GM21381 (cell line): Measurements from ENCODE around the gene ZBTB43.
"Not testable (repeated sequence)": the region's sequence is repeated elsewhere in the genome, so short reads cannot be mapped to it uniquely, and the experiment has no call there.

Experiments
- ATAC-seq: cut with Tn5 transposase; IDR thresholded peaks from one replicate; pipeline ENCODE4 v1.9.1; 2021; ENCODE audit warnings: mild to moderate bottlenecking, moderate library complexity; ENCODE audit not compliant: unreplicated experiment

Gene ZBTB43

DNA sequence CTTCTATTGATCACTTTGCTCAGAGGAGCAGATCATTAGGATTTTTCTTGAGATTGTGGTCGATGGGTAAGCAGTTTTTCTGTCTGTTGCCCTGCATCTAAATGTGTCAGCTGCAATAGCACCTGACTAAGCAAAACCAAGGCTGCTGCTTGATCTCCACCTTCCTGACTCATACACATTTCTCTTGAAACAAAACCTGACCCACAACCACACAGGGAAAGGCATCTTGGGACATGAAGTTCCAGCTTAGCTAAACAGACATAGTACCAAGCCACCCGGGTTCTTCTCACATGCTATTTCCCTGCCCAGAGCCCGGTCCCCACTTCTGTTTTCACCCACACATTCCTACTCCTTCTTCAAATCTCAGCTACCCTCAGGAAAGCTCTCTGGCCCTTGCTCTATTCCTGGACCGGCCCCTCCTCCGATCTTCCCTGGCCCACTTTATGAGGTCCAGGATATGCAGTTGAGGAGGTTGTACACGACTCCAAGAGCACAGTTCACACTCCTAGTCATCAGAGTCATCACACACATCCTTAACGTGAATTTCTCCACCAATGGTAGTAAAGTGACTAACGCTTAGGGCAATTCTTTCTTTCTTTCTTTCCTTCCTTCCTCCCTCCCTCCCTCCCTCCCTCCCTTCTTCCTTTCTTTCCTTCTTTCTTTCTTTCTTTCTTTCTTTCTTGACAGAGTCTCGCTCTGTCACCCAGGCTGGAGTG is 16.0 kb upstream of the ZBTB43 start:
- no peak for ATAC-seq

DNA sequence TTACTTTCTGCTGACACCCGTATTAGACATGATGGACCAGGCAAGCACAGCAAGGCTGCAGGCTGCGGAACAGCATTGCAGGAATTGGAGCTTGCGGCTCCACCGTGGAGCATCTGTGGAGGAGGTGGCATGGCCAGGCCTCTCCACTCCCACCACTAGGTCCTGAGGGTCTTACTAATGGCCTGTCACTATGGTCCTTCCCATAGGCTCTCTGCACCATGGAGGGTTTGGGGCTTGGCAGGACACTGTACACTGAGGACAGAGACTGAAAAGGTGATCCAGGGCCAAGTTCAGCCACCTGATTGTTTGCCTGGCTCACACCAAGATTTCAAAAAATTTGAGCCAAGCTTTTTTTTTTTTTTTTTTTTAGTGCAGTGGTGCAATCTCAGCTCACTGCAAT is 14.3 kb upstream of the ZBTB43 start:
- ATAC-seq = no peak

DNA sequence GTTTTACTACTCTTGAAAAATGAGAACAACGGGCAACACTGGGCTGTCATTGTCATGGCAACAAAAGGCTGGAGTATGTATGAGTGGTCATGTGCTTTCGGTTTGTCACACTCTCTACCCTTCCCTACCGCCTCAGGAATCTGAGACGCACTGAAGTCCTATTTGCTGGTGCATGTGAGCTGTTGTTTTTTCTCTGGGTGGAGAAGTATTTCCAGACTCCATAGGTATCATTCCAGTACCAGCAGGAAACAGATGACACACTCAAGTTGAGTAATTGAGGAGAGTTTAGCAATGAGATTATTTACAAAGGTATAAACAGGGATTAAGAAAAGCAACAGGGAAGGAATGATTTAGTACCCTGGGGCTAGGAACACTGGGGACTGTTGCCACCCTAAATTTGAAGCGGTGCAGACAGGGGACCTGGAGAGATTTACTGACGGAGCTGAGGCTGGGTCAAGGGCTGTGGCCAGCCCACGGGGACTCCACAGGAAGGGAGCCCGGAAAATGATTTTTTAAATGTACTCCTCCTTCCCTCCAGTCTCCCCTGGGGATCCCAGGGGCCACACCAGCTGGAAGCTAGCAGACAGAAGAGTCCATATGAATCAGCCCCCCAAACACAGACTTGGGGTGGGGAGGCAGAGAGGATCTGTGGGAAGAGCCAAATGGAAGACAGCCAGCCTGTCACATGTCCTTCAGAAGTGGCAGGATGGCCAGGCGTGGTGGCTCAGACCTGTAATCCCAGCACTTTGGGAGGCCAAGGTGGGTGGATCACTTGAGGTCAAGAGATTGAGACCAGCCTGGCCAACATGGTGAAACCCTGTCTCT is 13.2 kb upstream of the ZBTB43 start:
- no peak for ATAC-seq

DNA sequence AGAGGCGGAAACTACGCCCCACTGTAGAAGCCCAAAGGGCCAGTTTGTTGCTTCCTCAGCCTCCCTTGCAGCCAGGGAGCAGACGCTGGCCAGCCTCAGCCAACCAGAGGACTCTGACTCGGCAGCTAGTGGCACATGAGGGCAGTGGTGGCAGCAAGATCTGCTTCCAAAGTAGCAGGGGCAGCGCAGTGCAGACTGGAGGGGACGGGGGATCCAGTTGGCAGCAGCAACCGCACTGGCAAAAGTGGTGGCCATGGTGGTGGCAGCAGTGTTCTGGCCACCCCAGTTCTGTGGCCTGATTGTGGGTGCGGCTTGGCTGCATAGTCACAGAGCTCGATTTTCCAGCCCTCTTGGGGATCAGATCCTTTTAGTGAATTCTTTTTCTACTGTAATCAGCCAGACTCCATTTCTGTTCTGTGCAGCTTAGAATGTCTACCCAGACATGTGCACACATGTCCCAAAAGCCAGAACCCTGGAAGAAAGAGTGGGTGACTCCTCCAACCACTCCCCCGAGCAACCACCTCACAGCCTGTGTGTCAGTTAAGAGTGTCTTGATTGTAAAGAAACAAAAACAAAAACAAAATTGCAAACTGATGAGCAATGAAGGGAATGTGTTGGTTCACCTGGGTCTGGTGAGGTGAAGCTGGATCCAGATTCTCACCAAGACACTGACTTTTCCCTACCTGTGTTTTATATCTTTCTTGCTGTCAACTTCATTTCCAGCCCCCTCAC is 11.0 kb upstream of the ZBTB43 start:
- ATAC-seq = no peak

DNA sequence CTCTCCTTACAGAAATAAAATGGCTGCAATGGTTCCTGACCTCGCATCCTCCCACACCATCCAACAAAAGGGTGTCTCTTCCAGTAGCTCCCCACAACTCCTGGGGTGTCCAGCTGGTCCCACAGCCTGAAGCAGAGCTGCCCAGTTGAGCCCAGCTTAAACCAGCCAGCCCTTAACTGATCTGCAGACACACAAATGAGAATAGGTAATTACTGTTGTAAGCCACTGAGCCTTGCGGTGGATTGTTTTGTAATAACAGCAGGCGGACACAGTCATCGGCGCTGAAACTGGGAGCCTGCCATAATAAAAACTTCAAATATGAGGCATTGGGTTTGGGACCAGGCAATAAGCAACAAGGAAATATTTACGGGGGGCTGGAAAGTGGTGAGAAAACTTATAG is 10.4 kb upstream of the ZBTB43 start:
- ATAC-seq = no peak

DNA sequence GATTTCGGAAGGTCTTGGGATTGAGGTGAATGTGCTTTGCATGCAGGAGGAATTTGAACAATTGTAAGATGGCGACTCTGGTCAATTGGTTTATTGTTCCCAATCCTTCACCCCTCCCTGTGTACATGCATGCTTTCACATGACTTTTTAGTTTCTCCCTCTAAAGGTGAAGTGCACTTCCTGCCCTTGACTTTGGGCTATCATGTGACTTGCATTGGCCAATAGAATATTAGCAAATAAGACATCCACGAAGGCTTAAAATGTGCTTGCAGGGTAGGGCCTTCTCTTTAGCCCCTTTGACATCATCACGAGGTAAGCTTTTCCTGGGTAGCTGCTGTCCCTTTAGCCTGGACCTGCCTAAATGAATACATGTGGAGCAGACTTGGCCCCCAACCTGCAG is 8.1 kb upstream of the ZBTB43 start:
- ATAC-seq = no peak

DNA sequence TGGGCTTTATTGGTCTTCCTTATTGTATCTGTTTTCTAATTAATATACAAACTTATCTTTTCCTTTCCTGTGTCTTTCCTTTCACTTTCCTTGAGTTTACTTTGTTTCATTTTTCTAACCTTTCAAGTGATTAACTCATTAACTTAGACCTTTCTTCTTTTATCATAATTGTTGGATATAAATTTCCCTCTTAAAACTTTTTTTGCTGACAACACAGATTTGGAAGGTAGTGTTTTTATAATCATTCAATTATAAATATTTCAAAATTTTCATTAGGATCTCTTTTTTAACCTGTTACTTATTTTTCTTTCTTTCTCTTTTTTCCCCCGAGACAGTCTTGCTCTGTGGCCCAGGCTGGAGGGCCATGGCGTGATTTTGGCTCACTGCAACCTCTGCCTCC is 6.9 kb upstream of the ZBTB43 start:
- ATAC-seq = no peak

DNA sequence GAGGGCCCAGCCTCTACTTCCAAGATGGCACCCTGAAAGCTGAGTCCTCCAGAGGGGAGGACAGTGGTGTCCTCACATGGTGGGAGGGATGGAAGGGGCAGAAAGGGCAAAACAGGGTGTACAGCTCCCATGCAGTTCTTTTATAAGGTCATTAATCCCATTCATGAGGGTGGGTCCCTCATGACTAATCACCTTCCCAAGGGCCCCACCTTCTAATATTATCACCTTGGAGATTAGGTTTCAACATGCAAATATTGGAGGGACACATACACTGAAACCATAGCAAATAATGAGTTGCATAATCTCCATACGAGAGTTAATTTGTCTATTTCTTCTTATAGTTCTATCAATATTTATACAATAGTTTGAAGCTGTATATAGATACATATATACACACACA is 5.8 kb upstream of the ZBTB43 start:
- ATAC-seq = no peak

DNA sequence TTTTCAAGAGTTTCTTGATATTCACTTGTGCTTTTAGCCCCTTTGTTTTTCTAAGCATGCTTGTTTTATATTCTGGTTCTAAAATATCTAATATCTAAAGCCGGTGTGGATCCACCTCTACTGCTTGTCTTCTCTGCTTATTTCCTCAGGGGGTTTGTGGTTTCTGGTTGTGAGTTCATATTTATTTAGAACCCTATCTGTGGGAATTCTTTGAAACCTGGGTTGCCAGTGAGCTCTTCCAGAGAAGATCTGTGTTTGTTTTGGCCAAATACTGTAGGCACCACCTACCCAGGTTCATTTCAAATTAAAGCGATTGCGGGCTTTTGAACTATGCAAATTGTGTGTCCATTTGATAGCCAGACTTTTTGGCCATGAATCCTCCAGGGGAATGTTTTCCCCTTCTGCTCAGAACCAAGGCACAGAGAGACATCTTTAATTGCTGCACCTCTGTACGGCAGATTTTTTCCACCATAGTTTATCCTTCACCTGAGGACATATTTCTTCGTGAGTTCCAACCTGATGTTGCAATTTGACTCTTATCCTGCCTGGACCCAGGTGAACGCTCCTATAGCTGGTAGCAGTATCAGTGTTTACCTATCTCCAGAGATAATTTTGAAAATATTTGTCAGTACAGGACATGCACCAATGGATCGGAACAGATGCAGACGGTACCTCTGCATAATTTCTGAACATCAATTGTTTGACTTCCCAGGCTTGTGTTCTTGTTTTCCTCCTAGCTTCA is 2.4 kb upstream of the ZBTB43 start:
- no peak for ATAC-seq

DNA sequence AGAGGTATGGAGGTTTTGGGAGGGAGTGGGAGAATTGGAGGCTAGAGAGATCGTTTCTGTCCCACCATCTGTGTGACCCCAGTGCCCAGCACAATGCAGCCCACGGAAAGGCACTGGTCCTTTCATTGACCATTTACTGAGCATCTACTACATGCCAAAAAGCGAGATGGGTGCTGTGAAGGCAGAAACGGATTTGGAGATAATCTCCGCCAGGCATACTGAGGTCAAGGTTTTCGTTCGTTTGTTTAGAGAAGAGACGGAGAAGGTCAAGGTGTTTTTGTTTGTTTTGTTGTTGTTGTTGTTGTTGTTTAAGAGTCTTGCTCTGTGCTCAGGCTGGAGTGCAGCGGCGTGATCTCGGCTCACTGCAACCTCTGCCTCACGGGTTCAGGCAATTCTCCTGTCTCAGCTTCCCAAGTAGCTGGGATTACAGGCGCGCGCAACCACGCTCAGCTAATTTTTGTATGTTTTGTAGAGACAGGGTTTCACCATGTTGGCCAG is 593 bp upstream of the ZBTB43 start:
- no peak for ATAC-seq

DNA sequence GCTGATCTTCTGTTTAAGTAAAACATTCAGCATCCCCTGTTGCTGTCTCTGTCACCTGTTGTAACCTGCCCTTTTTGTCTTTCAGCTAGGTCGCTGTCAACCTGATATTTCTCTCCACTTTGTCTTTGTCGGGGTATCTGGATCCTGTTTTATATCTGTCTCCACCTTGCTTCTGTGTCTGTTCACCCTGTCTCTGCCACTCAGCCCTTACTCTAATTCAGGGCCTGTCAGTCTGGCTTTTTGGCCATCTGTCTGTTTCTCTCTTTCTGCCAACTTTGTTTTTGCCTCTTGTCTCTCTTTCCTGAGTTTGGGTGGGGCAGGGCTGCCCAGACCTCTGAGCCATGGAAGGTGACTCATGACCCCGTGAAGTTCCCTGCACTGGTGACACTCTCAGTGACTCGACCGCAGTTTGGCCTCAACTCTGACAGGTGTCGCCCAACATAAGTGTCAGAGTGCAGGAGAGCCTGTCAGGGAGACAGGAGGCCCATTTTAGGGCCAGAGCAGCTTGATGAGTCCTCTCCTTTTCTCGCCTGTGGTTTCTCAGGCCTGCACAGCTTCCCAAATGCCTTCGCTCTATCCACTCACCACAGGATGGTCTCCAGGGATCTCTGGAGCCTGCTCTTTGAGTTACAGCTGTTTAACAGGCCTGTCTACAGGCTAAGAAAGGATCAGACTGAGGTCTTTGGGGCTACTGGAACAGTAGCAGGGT is 868 bp downstream of the ZBTB43 start:
- ATAC-seq = peak; percentile 67

DNA sequence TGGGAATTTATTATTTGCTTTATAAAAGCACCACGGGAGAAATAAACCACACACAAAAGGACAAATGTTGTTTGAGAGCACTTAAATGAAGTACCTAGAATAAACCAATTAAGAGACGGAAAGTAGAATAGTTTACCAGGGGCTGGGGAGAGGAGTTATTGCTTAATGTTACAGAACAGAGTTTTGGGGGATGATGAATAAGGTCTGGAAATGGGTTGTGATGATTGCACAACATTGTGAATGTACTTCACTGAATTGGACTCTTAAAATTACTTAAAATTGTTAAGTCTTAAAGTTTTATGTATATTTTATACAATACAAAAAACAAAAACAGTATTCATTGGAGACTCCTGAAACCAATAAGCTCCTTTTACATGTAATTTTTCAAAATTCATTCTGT is 1.5 kb downstream of the ZBTB43 start:
- no peak for ATAC-seq

DNA sequence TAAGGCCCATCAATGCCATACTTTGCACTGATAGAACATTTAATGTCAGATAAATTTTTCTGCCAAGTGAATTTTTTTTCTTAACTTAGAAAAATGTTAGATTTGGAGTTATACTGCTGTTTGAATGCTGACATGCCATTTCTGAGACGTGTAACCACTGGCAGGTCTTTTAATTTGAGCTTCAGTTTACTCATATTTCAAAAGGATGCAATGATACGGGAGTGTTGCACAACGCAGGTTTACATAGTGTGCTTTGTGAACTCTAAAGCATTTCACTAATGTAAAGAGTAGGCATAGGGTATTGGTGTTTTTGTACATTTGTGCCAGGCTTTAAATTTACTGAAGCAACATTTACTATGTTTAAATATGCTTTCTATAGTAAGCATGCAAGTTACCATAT is 4.2 kb downstream of the ZBTB43 start:
- no peak for ATAC-seq

DNA sequence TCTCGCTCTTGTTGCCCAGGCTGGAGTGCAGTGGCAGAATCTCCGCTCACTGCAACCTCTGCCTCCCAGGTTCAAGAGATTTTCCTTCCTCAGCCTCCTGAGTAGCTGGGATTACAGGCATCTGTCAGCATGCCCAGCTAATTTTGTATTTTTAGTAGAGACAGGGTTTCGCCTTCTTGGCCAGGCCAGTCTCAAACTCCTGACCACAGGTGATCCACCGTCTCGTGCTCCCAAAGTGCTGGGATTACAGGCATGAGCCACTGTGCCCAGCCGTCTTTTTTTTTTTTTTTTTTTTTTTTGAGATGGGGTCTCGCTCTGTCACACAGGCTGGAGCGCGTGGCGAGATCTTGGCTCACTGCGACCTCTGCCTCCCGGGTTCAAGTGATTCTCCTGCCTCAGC is 5.4 kb downstream of the ZBTB43 start:
- not testable (repeated sequence) for ATAC-seq

DNA sequence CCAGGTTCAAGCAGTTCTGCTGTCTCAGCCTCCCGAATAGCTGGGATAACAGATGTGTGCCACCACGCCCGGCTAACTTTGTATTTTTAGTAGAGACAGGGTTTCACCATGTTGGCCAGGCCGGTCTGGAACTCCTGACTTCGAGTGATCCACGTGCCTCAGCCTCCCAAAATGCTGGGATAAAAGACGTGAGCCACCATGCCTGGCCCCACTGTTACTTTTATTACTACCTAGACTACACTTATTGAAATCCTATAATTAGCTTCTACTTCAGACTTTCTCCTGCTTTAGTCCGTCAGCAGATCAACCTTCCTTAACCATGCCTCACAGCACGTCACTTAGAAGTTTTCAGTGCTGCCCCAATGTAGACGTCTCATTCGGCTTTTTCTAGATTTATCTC is 8.2 kb downstream of the ZBTB43 start:
- no peak for ATAC-seq

DNA sequence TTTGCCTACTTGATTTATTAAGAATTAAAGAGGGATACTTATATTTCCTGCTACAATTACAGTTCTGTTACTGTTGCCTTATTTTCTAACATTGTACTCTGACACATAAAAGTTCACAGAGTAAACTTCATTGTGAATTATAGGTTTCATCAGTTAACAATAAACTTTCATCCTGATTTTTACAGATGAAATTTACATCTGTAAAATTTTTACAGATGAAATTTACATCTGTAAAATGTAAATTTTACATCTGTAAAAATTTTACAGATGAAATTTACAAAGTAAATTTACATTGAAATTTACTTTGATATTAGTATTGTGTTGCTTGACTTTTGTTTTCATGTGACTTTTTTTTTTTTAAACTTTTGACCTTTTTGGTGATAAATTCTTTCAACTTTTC is 9.3 kb downstream of the ZBTB43 start:
- ATAC-seq = no peak

DNA sequence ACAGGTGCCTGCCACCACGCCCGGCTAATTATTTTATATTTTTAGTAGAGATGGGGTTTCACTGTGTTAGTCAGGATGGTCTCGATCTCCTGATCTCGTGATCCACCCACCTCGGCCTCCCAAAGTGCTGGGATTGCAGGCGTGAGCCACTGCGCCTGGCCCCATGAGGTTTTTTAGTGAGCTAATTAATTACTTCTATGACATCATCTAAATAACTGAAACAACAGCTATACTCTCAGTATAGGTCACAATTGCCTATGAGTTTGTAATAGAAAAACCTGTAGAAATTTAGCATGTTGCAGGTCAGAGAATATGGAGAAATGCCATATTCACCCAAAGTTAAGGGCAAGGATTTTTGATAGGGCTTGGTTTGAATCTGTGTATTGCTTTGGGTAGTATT is 12.8 kb downstream of the ZBTB43 start:
- not testable (repeated sequence) for ATAC-seq

DNA sequence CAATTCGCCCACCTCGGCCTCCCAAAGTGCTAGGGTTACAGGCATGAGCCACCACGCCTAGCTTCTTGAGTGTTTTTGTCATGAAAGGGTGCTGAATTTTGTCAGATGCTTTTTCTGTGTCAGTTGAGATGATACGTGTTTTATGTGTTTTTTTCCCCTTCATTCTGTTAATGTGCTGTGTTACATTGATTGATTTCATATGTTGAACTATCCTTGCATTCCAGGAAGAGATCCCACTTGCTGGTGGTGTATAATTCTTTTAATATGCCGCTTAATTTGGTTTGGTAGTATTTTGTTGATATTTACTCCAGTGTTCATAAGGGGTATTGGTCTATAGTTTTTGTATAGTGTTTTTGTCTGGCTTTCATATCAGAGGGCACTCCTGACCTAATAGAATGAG is 13.6 kb downstream of the ZBTB43 start:
- no peak for ATAC-seq

DNA sequence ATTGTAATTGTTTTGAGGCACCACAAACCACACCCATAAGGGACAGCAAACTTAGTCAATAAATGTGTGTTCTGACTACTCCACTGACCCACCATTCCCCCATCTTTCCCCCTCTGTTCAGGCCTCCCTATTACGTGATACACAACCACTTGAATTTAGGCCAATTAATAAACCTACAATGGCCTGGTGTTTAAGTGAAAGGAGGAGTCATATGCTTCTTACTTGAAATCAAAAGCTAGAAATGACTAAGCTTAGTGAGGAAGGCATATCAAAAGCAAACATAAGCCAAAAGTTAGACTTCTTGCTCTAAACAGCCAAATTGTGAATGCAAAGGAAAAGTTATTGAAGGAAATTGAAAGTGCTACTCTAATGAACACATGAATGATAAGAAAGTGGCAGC is 14.6 kb downstream of the ZBTB43 start:
- ATAC-seq = no peak

DNA sequence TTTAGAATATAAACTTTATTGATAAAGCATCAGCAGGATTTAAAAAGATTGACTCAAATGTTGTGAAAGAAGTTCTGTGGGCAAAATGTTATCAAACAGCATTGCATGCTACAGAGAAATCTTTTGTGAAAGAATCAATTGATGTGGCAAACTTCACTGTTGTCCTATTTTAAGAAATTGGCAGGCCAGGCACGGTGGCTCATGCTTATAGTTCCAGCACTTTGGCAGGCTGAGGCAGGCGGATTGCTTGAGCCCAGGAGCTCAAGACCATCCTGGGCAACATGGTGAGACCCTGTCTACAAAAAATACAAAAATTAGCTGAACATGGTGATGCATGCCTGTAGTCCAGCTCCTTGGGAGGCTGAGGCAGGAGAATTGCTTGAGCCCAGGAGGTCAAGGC is 17.4 kb downstream of the ZBTB43 start:
- ATAC-seq = no peak
